K562 (cell line): ENCODE results near the gene ITPK1. TPM values are rescaled to one million over a fixed set of nuclear protein-coding genes. Genes with fewer than 3 reads are reported as not detected.

Experiments used
- ATAC-seq: fragments of 200-7000 bp; cut with Tn5 transposase; 3 replicates; pipeline ENCODE4 v1.9.1; 2020; ENCODE audit warnings: moderate library complexity
- BruUV-seq: library from RNA; stranded (reverse); fragments of 400-500 nt; replicated peaks from 2 replicates; lab custom pipeline; 2021; lab: Mats Ljungman, UMichigan
- CTCF ChIA-PET: fragments of 300-600 bp; formaldehyde crosslinking; extraction: SDS; loops from one replicate; lab custom pipeline; 2021; ENCODE audit warnings: low intra/inter-chr PET ratio; lab: Yijun Ruan, JAX
- POLR2A ChIA-PET: fragments of 300-600, 350-650 bp; sonication (Branson Sonifier 250); formaldehyde crosslinking; extraction: SDS; loops from one replicate; lab custom pipeline; 2021; ENCODE audit warnings: antibody characterized with exemption, inconsistent platforms; lab: Yijun Ruan, JAX
- DNase-seq, 4 experiments: peaks; one replicate each; pipeline versions ENCODE4 v3.0.0 to v3.0.0-alpha.2; 2011 to 2018; ENCODE audit warnings: low spot score in 3 of 4, mixed read lengths in 3 of 4; ENCODE audit errors: extremely low read depth in 1 of 4
- FAIRE-seq: peaks from 2 replicates; lab custom pipeline; 2011; peaks lifted over from hg19 to GRCh38; lab: Jason Lieb, UNC
- H2AFZ ChIP-seq: 2 replicates; pipeline ENCODE4 v1.6.0; 2011; ENCODE audit warnings: low read depth, low read length, control low read depth, inconsistent platforms
- H3K27ac ChIP-seq: fragments of 200-600 bp; 3 replicates; pipeline ENCODE4 v1.8.0; 2011; ENCODE audit warnings: low read depth, mild to moderate bottlenecking, control low read depth, inconsistent platforms, low read length, moderate library complexity, mixed read lengths; ENCODE audit errors: extremely low read depth
- H3K27me3 ChIP-seq, 2 experiments: fragments of 300-600 bp in 1 of 2; 2 replicates in 1 of 2; 3 replicates in 1 of 2; pipeline versions ENCODE4 v1.6.0 to v1.8.0; 2011; ENCODE audit warnings: inconsistent platforms in 2 of 2, low read length in 2 of 2, mild to moderate bottlenecking in 1 of 2, mixed read lengths in 1 of 2, moderate library complexity in 1 of 2; ENCODE audit not compliant: control insufficient read depth in 2 of 2, insufficient read depth in 2 of 2
- H3K36me3 ChIP-seq: fragments of 300-600 bp; 3 replicates; pipeline ENCODE4 v1.8.0; 2011; ENCODE audit warnings: mild to moderate bottlenecking, low read length, inconsistent platforms; ENCODE audit not compliant: control insufficient read depth, insufficient read depth
- H3K4me1 ChIP-seq, 2 experiments: fragments of 200-600 bp in 1 of 2; replicated peaks in 1 of 2; 2 replicates in 1 of 2; 3 replicates in 1 of 2; pipeline versions ENCODE4 v1.5.1 to v1.8.0; 2011; ENCODE audit warnings: inconsistent platforms in 2 of 2, low read length in 2 of 2, mild to moderate bottlenecking in 1 of 2, mixed read lengths in 1 of 2, moderate library complexity in 1 of 2; ENCODE audit not compliant: control insufficient read depth in 2 of 2, insufficient read depth in 2 of 2
- H3K4me2 ChIP-seq: 2 replicates; pipeline ENCODE4 v1.6.1; 2011; ENCODE audit warnings: low read length, control low read depth, inconsistent platforms, mixed read lengths; ENCODE audit not compliant: insufficient read depth
- H3K4me3 ChIP-seq: fragments of 200-600 bp; sonication (generic), shearing (Covaris generic); 2 replicates; pipeline ENCODE4 v1.5.1; 2016; ENCODE audit warnings: control low read depth, inconsistent platforms
- H3K79me2 ChIP-seq: fragments of 200-600 bp; 3 replicates; pipeline ENCODE4 v1.8.0; 2011; ENCODE audit warnings: low read length, inconsistent platforms; ENCODE audit not compliant: control insufficient read depth, insufficient read depth
- H3K9ac ChIP-seq, 2 experiments: 2 replicates each; pipeline versions ENCODE4 v1.6.0 to v1.6.1; 2011; ENCODE audit warnings: low read depth in 2 of 2, low read length in 2 of 2, control low read depth in 1 of 2, inconsistent platforms in 1 of 2, mild to moderate bottlenecking in 1 of 2, mixed read lengths in 1 of 2; ENCODE audit not compliant: insufficient read depth in 1 of 2
- H3K9me1 ChIP-seq: one replicate; pipeline ENCODE4 v1.6.0; 2011; ENCODE audit warnings: inconsistent platforms, mild to moderate bottlenecking, low read length, moderate library complexity; ENCODE audit not compliant: control insufficient read depth, insufficient read depth
- H3K9me3 ChIP-seq: replicated peaks from 2 replicates; pipeline ENCODE4 v1.5.1; 2011; ENCODE audit warnings: low read depth, low read length, inconsistent platforms; ENCODE audit not compliant: control insufficient read depth, insufficient read depth
- H4K20me1 ChIP-seq: replicated peaks from 2 replicates; pipeline ENCODE4 v1.6.1; 2011; ENCODE audit warnings: low read length, inconsistent platforms, mixed read lengths; ENCODE audit not compliant: control insufficient read depth, insufficient read depth
- CBFB ChIP-seq: sonication (generic); formaldehyde crosslinking; IDR thresholded peaks from 2 replicates; pipeline ENCODE4 v1.4.0; 2020; ENCODE audit warnings: mild to moderate bottlenecking, missing genetic modification reagents
- E2F6 ChIP-seq, 2 experiments: IDR thresholded peaks; 2 replicates each; pipeline ENCODE4 v1.6.1; 2011; ENCODE audit warnings: borderline replicate concordance in 1 of 2, control low read depth in 1 of 2, low read depth in 1 of 2, low read length in 1 of 2, mild to moderate bottlenecking in 1 of 2, mixed read lengths in 1 of 2, moderate library complexity in 1 of 2; ENCODE audit not compliant: insufficient read depth in 1 of 2, insufficient read length in 1 of 2, poor library complexity in 1 of 2, severe bottlenecking in 1 of 2; ENCODE audit errors: extremely low read depth in 1 of 2
- HNRNPUL1 ChIP-seq: fragments of 200-400 bp; formaldehyde crosslinking; IDR thresholded peaks from 2 replicates; pipeline ENCODE4 v1.6.1; 2017; ENCODE audit warnings: low read length
- MTA3 ChIP-seq: fragments of 450-650 bp; formaldehyde crosslinking; IDR thresholded peaks from 2 replicates; pipeline ENCODE4 v1.6.1; 2017; ENCODE audit warnings: mild to moderate bottlenecking, borderline replicate concordance
- PCBP2 ChIP-seq: fragments of 200-400 bp; formaldehyde crosslinking; IDR thresholded peaks from 2 replicates; pipeline ENCODE4 v1.6.1; 2018; ENCODE audit warnings: low read length, low read depth, mild to moderate bottlenecking, moderate library complexity; ENCODE audit not compliant: poor library complexity, severe bottlenecking
- TRIM24 ChIP-seq, 2 experiments: fragments of 450-650 bp; IDR thresholded peaks; 2 replicates each; pipeline ENCODE4 v1.6.1; 2016
- ZFP30 ChIP-seq: fragments of 250-450 bp; sonication (Bioruptor Pico); IDR thresholded peaks from 2 replicates; pipeline ENCODE4 v1.8.0; 2022; ENCODE audit warnings: moderate library complexity, mild to moderate bottlenecking, inconsistent platforms, borderline replicate concordance
- ZMIZ1 ChIP-seq, 2 experiments: fragments of 150-350 bp in 1 of 2; IDR thresholded peaks; 2 replicates each; pipeline ENCODE4 v1.6.1; 2012 to 2016; ENCODE audit warnings: low read depth in 2 of 2, low read length in 2 of 2, mild to moderate bottlenecking in 1 of 2, moderate library complexity in 1 of 2
- ZNF143 ChIP-seq: sonication (generic); formaldehyde crosslinking; IDR thresholded peaks from 2 replicates; pipeline ENCODE4 v1.9.0; 2022; ENCODE audit warnings: mild to moderate bottlenecking, missing genetic modification reagents
- ZNF3 ChIP-seq: fragments of 250-450 bp; sonication (Bioruptor Pico); IDR thresholded peaks from 2 replicates; pipeline ENCODE4 v1.5.0; 2021; ENCODE audit warnings: mild to moderate bottlenecking, moderate library complexity
- ZNF695 ChIP-seq: fragments of 450-650 bp; formaldehyde crosslinking; IDR thresholded peaks from 2 replicates; pipeline ENCODE4 v1.4.0; 2020; ENCODE audit warnings: mild to moderate bottlenecking, moderate library complexity
- ZNF77 ChIP-seq: fragments of 250-450 bp; sonication (Bioruptor Pico); IDR thresholded peaks from 2 replicates; pipeline ENCODE4 v1.5.0; 2020
- WGBS: fragments of 100-300 bp; shearing (Covaris generic); methylation state at CpG from one replicate; pipeline ENCODE4 v1.1.6; 2016; ENCODE audit warnings: low coverage, mixed read lengths; ENCODE audit not compliant: insufficient coverage; ENCODE audit errors: missing lambda C conversion rate; 5-methylcytosine and 5-hydroxymethylcytosine counted together
- in situ Hi-C: fragments of 300-500 bp; cut with MboI; formaldehyde crosslinking; loops from 4 replicates; pipeline ENCODE4 v1.15.0; 2018; ENCODE audit warnings: inconsistent platforms, mixed read lengths
- intact Hi-C: fragments of 100-400 bp; cut with micrococcal nuclease; formaldehyde crosslinking; loops from 2 replicates; pipeline ENCODE4 v1.14.2; 2022
- polyA plus RNA-seq, 8 experiments: library from polyadenylated mRNA; depleted of rRNA in 4 of 8; stranded (reverse) in 5 of 8; unstranded in 3 of 8; fragments of >200 nt; fragmentation: Nextera tagmentation in 2 of 8; fragmentation: Illumina TruSeq in 1 of 8; extraction: Ambion mirVana in 2 of 8; extraction: Trizol in 1 of 8; gene quantifications; 2 replicates each; pipeline versions ENCODE4 v1.2.1 to v1.2.3, GENCODE V29; 2011 to 2014; ENCODE audit warnings: inconsistent platforms in 1 of 8, missing spikeins in 1 of 8
- total RNA-seq, 7 experiments: library from RNA; depleted of rRNA in 6 of 7; stranded (reverse); fragments of >200 nt in 6 of 7; fragmentation: Illumina TruSeq in 2 of 7; extraction: Trizol in 2 of 7; gene quantifications; 2 replicates each; pipeline versions ENCODE4 v1.2.1 to v1.2.3, GENCODE V29; 2011 to 2021; ENCODE audit warnings: low replicate concordance in 1 of 7

The ITPK1 gene
- total and polyA plus RNA-seq, 9 of the 15 experiments (the other 6 are each of a cell fraction or from before 2014, with no cell fraction given), result 1.2 to 39.2 (median 23.0) TPM

GRCh38 chr14:93076755-93077154, 39.0 kb downstream of the ITPK1 start:
- H3K27ac ChIP-seq, result no peak overlapping the region
- H3K27me3 ChIP-seq, result no peaks in the 10 kb centered on the region
- no peak; the same call in 2 of the 3 replicates for ATAC-seq
- no peaks in the 10 kb centered on the region for H3K9me1 ChIP-seq
- H2AFZ ChIP-seq, result no peak overlapping the region
- 48% methylated on average over 3 of the region's 10 CpGs for WGBS
- TF ChIP-seq ZNF143 (CRISPR knock-in tag) (no peak), ZFP30 (CRISPR knock-in tag) (no peak)
- TF ChIP-seq, all 486 proteins: peak for 0
- BruUV-seq, result no TSS peak
- no peak overlapping the region for H3K4me2 ChIP-seq
- peaks cover 10 to 15% of the 10 kb centered on the region in 2 experiments for H3K4me1 ChIP-seq
- FAIRE-seq (no peak), DNase-seq (no peak)
- in situ Hi-C loops (no loop called here), intact Hi-C loops (no loop called here)
- CTCF ChIA-PET, result no interaction called here
- H3K4me3 ChIP-seq, result no peak overlapping the region
- peak overlapping the region in 1 of 2 experiments; percentile 5; a peak in 1 of 4 replicates for H3K9ac ChIP-seq
- no peaks in the 10 kb centered on the region; the same call in 1 of the 2 replicates for H4K20me1 ChIP-seq
- no peaks in the 10 kb centered on the region for H3K36me3 ChIP-seq
- POLR2A ChIA-PET, result no interaction called here
- H3K9me3 ChIP-seq, result no peaks in the 10 kb centered on the region
- no peaks in the 10 kb centered on the region for H3K79me2 ChIP-seq

- no peak for DNase-seq
- CTCF ChIA-PET, result no interaction called here
- H2AFZ ChIP-seq, result no peak overlapping the region
- H3K9me3 ChIP-seq, result no peaks in the 10 kb centered on the region
- H4K20me1 ChIP-seq, result no peaks in the 10 kb centered on the region; the same call in 1 of the 2 replicates
- H3K36me3 ChIP-seq, result no peaks in the 10 kb centered on the region
- POLR2A ChIA-PET, result interaction anchor here (0.6 kb wide), 1 partner anchor 22 kb away, joined by 3 read pairs; no protein-coding TSS in a partner anchor
- no peak overlapping the region for H3K27ac ChIP-seq
- FAIRE-seq, result no peak
- H3K4me1 ChIP-seq, result peaks cover 10 to 15% of the 10 kb centered on the region in 2 experiments
- no peak overlapping the region for H3K4me3 ChIP-seq
- H3K9ac ChIP-seq, result no peak overlapping the region
- no TSS peak for BruUV-seq
- ATAC-seq, result no peak
- H3K4me2 ChIP-seq, result no peak overlapping the region
- H3K27me3 ChIP-seq, result no peaks in the 10 kb centered on the region
- no peaks in the 10 kb centered on the region for H3K79me2 ChIP-seq
- no peaks in the 10 kb centered on the region for H3K9me1 ChIP-seq
- in situ Hi-C loops (no loop called here), intact Hi-C loops (loop anchor here (2.0 kb wide), 1 partner anchor 35 kb away; no protein-coding TSS in a partner anchor)
- no peak for TF ChIP-seq ZNF77 (CRISPR knock-in tag)
- TF ChIP-seq HNRNPUL1, result no peak
- no peak for TF ChIP-seq ZNF3
- TF ChIP-seq PCBP2, result no peak
- no peak for TF ChIP-seq MTA3
- no peak for TF ChIP-seq ZNF695 (CRISPR knock-in tag)
- TF ChIP-seq CBFB (CRISPR knock-in tag), result no peak
- TF ChIP-seq TRIM24 (IDR thresholded peaks at IDR 0.05), result no peak
- no peak for TF ChIP-seq E2F6 (IDR thresholded peaks at IDR 0.05; ENCODE audit: borderline replicate concordance in 1 of 2, extremely low read depth in 1 of 2, insufficient read depth in 1 of 2, insufficient read length in 1 of 2, low read depth in 1 of 2, low read length in 1 of 2, poor library complexity in 1 of 2, severe bottlenecking in 1 of 2)
- no peak for TF ChIP-seq ZMIZ1 (IDR thresholded peaks at IDR 0.05; ENCODE audit: low read depth in 2 of 2, low read length in 2 of 2)
Observed at GRCh38 chr14:93075891-93076290, 39.8 kb downstream of the ITPK1 start.
